Loucy (cell line): ENCODE data around the gene FAM193B.

Experiments used
- CTCF ChIP-seq: fragments of 200-600 bp; sonication (generic); conservative IDR thresholded peaks from 2 replicates; pipeline ENCODE4 v1.5.1; 2014; ENCODE audit warnings: mild to moderate bottlenecking, antibody characterized with exemption, low read length
- EZH2phosphoT487 ChIP-seq: fragments of 200-600 bp; IDR thresholded peaks from 2 replicates; pipeline ENCODE4 v1.6.1; 2018; ENCODE audit warnings: antibody characterized with exemption, mild to moderate bottlenecking, moderate library complexity, borderline replicate concordance

- TF ChIP-seq EZH2phosphoT487 (no peak), CTCF (no peak)
These were observed 46.2 kb upstream of the FAM193B start for GRCh38 chr5:177600508-177601018.
